ENCODE measurements around the gene PTGER3. TPM values are rescaled to one million over a fixed set of nuclear protein-coding genes. Genes with fewer than 3 reads are reported as not detected.
"Not testable (repeated sequence)": the region's sequence is repeated elsewhere in the genome, so short reads cannot be mapped to it uniquely, and the experiment has no call there.

The PTGER3 gene
- total RNA-seq, 1 donor from 2014 or later: 4.2 TPM

GRCh38 chr1:70963374-70963773, 84.2 kb downstream of the PTGER3 start:
- intact Hi-C loops (cut with micrococcal nuclease): no loop called here

- intact Hi-C loops (cut with micrococcal nuclease): no loop called here
These were observed 86.1 kb downstream of the PTGER3 start for GRCh38 chr1:70961374-70961975.

GRCh38 chr1:70948396-70949017, 99.1 kb downstream of the PTGER3 start:
- intact Hi-C loops (cut with micrococcal nuclease): no loop called here

GRCh38 chr1:70947835-70948234, 99.8 kb downstream of the PTGER3 start:
- intact Hi-C loops (cut with micrococcal nuclease): no loop called here

GRCh38 chr1:70945676-70946075, 101.9 kb downstream of the PTGER3 start:
- intact Hi-C loops (cut with micrococcal nuclease): no loop called here

- intact Hi-C loops (cut with micrococcal nuclease): no loop called here
These were observed 102.4 kb downstream of the PTGER3 start for GRCh38 chr1:70945251-70945650.

GRCh38 chr1:70941563-70941962, 106.1 kb downstream of the PTGER3 start:
- intact Hi-C loops (cut with micrococcal nuclease): no loop called here

GRCh38 chr1:70940398-70940797, 107.2 kb downstream of the PTGER3 start:
- intact Hi-C loops (cut with micrococcal nuclease): not testable (repeated sequence)

- intact Hi-C loops (cut with micrococcal nuclease): no loop called here
These were observed 113.2 kb downstream of the PTGER3 start for GRCh38 chr1:70934194-70934961.

- intact Hi-C loops (cut with micrococcal nuclease): no loop called here
These were observed 117.6 kb downstream of the PTGER3 start for GRCh38 chr1:70930062-70930461.

- intact Hi-C loops (cut with micrococcal nuclease): no loop called here
These were observed 125.4 kb downstream of the PTGER3 start for GRCh38 chr1:70922196-70922595.

Other genes with a start within 250 kb of the PTGER3 start
- gene ZRANB2, start 33.2 kb upstream of the PTGER3 start, total RNA-seq: 111 and 113 TPM in 2 replicates

Measured in T-helper 2 cell treated with Interferon-gamma antibody and Interleukin-4, amounts not matched to agents 100 ng/mL and 5 ng/mL, for 36 hours (primary cell).